HepG2 (cell line): ENCODE data around the gene TSPAN15. TPM values are rescaled to one million over a fixed set of nuclear protein-coding genes. Genes with fewer than 3 reads are reported as not detected.

Source experiments
- CBX5 ChIP-seq: sonication (generic); formaldehyde crosslinking; IDR thresholded peaks from 2 replicates; pipeline ENCODE4 v1.4.0; 2020; ENCODE audit warnings: missing genetic modification reagents, borderline replicate concordance
- GABPB1 ChIP-seq: IDR thresholded peaks from 2 replicates; pipeline ENCODE4 v1.6.1; 2016; ENCODE audit warnings: mild to moderate bottlenecking, missing genetic modification reagents, moderate library complexity, missing compliant biosample characterization
- HNRNPK ChIP-seq: fragments of 200-400 bp; formaldehyde crosslinking; IDR thresholded peaks from 2 replicates; pipeline ENCODE4 v1.6.1; 2018; ENCODE audit warnings: low read length, low read depth, moderate library complexity, mild to moderate bottlenecking; ENCODE audit not compliant: poor library complexity, severe bottlenecking
- NFAT5 ChIP-seq: sonication (generic); formaldehyde crosslinking; IDR thresholded peaks from 2 replicates; pipeline ENCODE4 v1.4.0; 2020; ENCODE audit warnings: missing genetic modification reagents
- PATZ1 ChIP-seq: sonication (generic); formaldehyde crosslinking; IDR thresholded peaks from 2 replicates; pipeline ENCODE4 v1.4.0; 2020; ENCODE audit warnings: missing genetic modification reagents
- PCBP1 ChIP-seq: fragments of 200-400 bp; formaldehyde crosslinking; IDR thresholded peaks from 2 replicates; pipeline ENCODE4 v1.6.1; 2017; ENCODE audit warnings: mild to moderate bottlenecking, low read depth, low read length, borderline replicate concordance
- ZFP91 ChIP-seq: sonication (generic); formaldehyde crosslinking; IDR thresholded peaks from 2 replicates; pipeline ENCODE4 v1.9.0; 2022; ENCODE audit warnings: missing genetic modification reagents, mild to moderate bottlenecking, borderline replicate concordance
- polyA plus RNA-seq, 8 experiments: library from polyadenylated mRNA; depleted of rRNA in 3 of 8; stranded (reverse) in 7 of 8; unstranded in 1 of 8; fragments of >200 nt; fragmentation: Illumina TruSeq in 4 of 8; extraction: Trizol in 4 of 8; gene quantifications; 2 replicates each; pipeline versions ENCODE4 v1.2.1 to v1.2.3, GENCODE V29; 2011 to 2016; ENCODE audit warnings: low read depth in 4 of 8, missing spikeins in 1 of 8, mixed read lengths in 1 of 8; ENCODE audit not compliant: insufficient read depth in 1 of 8
- total RNA-seq, 5 experiments: library from RNA; depleted of rRNA; stranded (reverse); fragments of >200 nt; fragmentation: Illumina TruSeq; extraction: Trizol; gene quantifications; 2 replicates each; pipeline ENCODE4 v1.2.3, GENCODE V29; 2016; ENCODE audit warnings: low read depth in 1 of 5
- TF ChIP-seq, protein P1 (sequence below): sonication (generic); formaldehyde crosslinking; IDR thresholded peaks from 2 replicates; pipeline ENCODE4 v1.4.0; 2020; ENCODE audit warnings: mild to moderate bottlenecking, missing genetic modification reagents
- TF ChIP-seq, protein P2 (sequence below): sonication (generic); formaldehyde crosslinking; IDR thresholded peaks from 2 replicates; pipeline ENCODE4 v1.8.0; 2022; ENCODE audit warnings: mild to moderate bottlenecking, missing genetic modification reagents
- TF ChIP-seq, protein P3 (sequence below): sonication (generic); formaldehyde crosslinking; IDR thresholded peaks from 2 replicates; pipeline ENCODE4 v1.4.0; 2020; ENCODE audit warnings: missing genetic modification reagents, mild to moderate bottlenecking, borderline replicate concordance

The TSPAN15 gene
- total and polyA plus RNA-seq, 2 of the 13 experiments (the other 11 are each of a cell fraction or from before 2014, with no cell fraction given): 0.27 to 3.2 TPM

GRCh38 chr10:69408318-69409175, 42.7 kb upstream of the TSPAN15 start (continued):
- TF ChIP-seq, protein P1, sequence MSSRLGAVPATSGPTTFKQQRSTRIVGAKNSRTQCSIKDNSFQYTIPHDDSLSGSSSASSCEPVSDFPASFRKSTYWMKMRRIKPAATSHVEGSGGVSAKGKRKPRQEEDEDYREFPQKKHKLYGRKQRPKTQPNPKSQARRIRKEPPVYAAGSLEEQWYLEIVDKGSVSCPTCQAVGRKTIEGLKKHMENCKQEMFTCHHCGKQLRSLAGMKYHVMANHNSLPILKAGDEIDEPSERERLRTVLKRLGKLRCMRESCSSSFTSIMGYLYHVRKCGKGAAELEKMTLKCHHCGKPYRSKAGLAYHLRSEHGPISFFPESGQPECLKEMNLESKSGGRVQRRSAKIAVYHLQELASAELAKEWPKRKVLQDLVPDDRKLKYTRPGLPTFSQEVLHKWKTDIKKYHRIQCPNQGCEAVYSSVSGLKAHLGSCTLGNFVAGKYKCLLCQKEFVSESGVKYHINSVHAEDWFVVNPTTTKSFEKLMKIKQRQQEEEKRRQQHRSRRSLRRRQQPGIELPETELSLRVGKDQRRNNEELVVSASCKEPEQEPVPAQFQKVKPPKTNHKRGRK (CRISPR knock-in tag): no peak
- TF ChIP-seq, protein P2, sequence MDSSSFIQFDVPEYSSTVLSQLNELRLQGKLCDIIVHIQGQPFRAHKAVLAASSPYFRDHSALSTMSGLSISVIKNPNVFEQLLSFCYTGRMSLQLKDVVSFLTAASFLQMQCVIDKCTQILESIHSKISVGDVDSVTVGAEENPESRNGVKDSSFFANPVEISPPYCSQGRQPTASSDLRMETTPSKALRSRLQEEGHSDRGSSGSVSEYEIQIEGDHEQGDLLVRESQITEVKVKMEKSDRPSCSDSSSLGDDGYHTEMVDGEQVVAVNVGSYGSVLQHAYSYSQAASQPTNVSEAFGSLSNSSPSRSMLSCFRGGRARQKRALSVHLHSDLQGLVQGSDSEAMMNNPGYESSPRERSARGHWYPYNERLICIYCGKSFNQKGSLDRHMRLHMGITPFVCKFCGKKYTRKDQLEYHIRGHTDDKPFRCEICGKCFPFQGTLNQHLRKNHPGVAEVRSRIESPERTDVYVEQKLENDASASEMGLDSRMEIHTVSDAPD: no peak
- TF ChIP-seq CBX5 (CRISPR knock-in tag) (peak; percentile 14; the same call in 1 of the 2 replicates), HNRNPK (peak; percentile 56), PATZ1 (peak; percentile 83), NFAT5 (CRISPR knock-in tag) (no peak), ZFP91 (CRISPR knock-in tag) (no peak), PCBP1 (no peak), GABPB1 (CRISPR knock-in tag) (peak; percentile 87)
- TF ChIP-seq, protein P3, sequence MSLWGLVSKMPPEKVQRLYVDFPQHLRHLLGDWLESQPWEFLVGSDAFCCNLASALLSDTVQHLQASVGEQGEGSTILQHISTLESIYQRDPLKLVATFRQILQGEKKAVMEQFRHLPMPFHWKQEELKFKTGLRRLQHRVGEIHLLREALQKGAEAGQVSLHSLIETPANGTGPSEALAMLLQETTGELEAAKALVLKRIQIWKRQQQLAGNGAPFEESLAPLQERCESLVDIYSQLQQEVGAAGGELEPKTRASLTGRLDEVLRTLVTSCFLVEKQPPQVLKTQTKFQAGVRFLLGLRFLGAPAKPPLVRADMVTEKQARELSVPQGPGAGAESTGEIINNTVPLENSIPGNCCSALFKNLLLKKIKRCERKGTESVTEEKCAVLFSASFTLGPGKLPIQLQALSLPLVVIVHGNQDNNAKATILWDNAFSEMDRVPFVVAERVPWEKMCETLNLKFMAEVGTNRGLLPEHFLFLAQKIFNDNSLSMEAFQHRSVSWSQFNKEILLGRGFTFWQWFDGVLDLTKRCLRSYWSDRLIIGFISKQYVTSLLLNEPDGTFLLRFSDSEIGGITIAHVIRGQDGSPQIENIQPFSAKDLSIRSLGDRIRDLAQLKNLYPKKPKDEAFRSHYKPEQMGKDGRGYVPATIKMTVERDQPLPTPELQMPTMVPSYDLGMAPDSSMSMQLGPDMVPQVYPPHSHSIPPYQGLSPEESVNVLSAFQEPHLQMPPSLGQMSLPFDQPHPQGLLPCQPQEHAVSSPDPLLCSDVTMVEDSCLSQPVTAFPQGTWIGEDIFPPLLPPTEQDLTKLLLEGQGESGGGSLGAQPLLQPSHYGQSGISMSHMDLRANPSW (CRISPR knock-in tag): no peak
